ENCODE results near the gene TMEM151A.

Gene TMEM151A

DNA sequence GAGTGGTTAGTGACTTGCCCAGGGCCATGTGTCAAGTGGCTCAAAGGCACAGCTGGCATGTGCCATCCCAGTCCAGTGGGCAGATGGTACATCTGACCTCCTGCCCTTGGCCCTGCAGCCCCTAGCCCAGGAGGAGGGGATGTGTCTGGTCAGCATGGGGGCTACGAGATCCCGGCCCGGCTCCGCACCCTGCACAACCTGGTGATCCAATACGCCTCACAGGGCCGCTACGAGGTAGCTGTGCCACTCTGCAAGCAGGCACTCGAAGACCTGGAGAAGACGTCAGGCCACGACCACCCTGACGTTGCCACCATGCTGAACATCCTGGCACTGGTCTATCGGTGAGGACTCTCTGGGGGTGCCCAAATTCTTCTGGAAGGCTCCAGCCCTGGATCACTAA lies 29.0 kb upstream of the TMEM151A start:
- H3K9me3 Mint-ChIP-seq: no peaks in the 10 kb centered on the region
- no peak overlapping the region for H3K27ac Mint-ChIP-seq
- H3K36me3 Mint-ChIP-seq: peaks cover 32% of the 10 kb centered on the region
- no peak overlapping the region for H3K4me3 Mint-ChIP-seq
- H3K4me1 Mint-ChIP-seq: peaks cover 26% of the 10 kb centered on the region
- no peak for DNase-seq
- no peaks in the 10 kb centered on the region for H3K27me3 Mint-ChIP-seq
- CTCF ChIA-PET: interaction anchor here (0.6 kb wide), 1 partner anchor 15 kb away, joined by 3 read pairs; no protein-coding TSS in a partner anchor

DNA sequence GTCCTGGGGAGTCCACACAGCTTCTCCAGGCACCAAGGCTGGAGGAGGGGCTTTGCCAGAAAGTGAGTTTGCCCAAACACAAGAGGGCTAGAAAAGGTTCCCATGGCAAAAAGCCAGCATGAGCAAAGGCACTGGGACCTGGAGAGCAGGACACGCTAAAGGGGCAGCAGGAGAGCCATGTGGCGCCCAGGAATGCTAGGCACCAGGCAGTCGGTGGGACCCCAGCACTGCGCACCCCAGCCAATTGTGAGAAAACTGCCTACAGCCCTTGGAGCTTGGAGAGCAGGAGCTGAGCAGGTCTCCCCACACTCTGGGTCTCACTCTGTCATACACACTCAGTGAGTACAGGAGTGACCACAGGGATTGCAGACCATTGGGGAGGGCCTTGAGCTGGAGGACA lies 28.5 kb upstream of the TMEM151A start:
- peaks cover 31% of the 10 kb centered on the region for H3K4me1 Mint-ChIP-seq
- H3K27me3 Mint-ChIP-seq: no peaks in the 10 kb centered on the region
- H3K36me3 Mint-ChIP-seq: peaks cover 32% of the 10 kb centered on the region
- H3K4me3 Mint-ChIP-seq: no peak overlapping the region
- no peak for DNase-seq
- CTCF ChIA-PET: no interaction called here
- no peak overlapping the region for H3K27ac Mint-ChIP-seq
- no peaks in the 10 kb centered on the region for H3K9me3 Mint-ChIP-seq

- Mint-ChIP-seq H3K27me3 (no peaks in the 10 kb centered on the region), H3K36me3 (peaks cover 32% of the 10 kb centered on the region), H3K27ac (no peak overlapping the region), H3K9me3 (no peaks in the 10 kb centered on the region), H3K4me3 (no peak overlapping the region), H3K4me1 (peaks cover 27% of the 10 kb centered on the region)
- DNase-seq: no peak
- CTCF ChIA-PET: no interaction called here
These were observed 27.9 kb upstream of the TMEM151A start for GRCh38 chr11:66263785-66264184.

DNA sequence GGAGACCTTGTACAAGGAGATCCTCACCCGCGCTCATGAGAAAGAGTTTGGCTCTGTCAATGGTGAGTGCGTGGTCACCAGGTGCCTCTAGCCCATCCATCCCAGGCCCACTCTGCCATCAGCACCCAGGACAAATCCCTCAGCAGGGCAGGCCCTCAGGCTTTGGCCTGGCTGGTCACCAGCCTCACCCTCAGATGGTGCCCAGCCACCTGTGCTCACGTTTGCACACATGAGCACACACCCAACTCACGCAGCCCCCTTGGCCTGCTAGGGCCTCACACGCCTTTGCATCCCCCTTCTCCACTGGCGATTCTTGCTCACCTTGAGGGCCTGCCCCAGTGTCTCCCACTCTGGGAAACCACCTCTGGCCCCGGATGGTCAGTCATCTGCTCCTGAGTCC lies 27.3 kb upstream of the TMEM151A start:
- Mint-ChIP-seq H3K9me3 (no peaks in the 10 kb centered on the region), H3K36me3 (peaks cover 28% of the 10 kb centered on the region), H3K4me1 (peaks cover 22% of the 10 kb centered on the region), H3K27ac (no peak overlapping the region), H3K27me3 (no peaks in the 10 kb centered on the region), H3K4me3 (no peak overlapping the region)
- CTCF ChIA-PET: no interaction called here
- no peak for DNase-seq

- Mint-ChIP-seq H3K4me1 (peaks cover 23% of the 10 kb centered on the region), H3K36me3 (peaks cover 25% of the 10 kb centered on the region), H3K9me3 (no peaks in the 10 kb centered on the region), H3K27ac (peak overlapping the region; percentile 14), H3K4me3 (no peak overlapping the region), H3K27me3 (no peaks in the 10 kb centered on the region)
- peak; percentile 61 for DNase-seq
- CTCF ChIA-PET: interaction anchor here (0.8 to 1.0 kb wide), 2 partner anchors 13 to 16 kb away, joined by 3 read pairs; no protein-coding TSS in a partner anchor
These were observed 26.8 kb upstream of the TMEM151A start for GRCh38 chr11:66264914-66265313.

- Mint-ChIP-seq H3K27me3 (no peaks in the 10 kb centered on the region), H3K4me3 (no peak overlapping the region), H3K36me3 (peaks cover 23% of the 10 kb centered on the region), H3K4me1 (peaks cover 31% of the 10 kb centered on the region), H3K27ac (no peak overlapping the region), H3K9me3 (no peaks in the 10 kb centered on the region)
- CTCF ChIA-PET: interaction anchor here (0.8 to 1.0 kb wide), 2 partner anchors 14 to 15 kb away, joined by 3 read pairs; no protein-coding TSS in a partner anchor
- no peak for DNase-seq
These were observed 25.9 kb upstream of the TMEM151A start for GRCh38 chr11:66265531-66266377.

- CTCF ChIA-PET: interaction anchor here (1.9 kb wide), 1 partner anchor 10 kb away, joined by 5 read pairs; no protein-coding TSS in a partner anchor
These were observed 25.2 kb upstream of the TMEM151A start for GRCh38 chr11:66266378-66267038.

DNA sequence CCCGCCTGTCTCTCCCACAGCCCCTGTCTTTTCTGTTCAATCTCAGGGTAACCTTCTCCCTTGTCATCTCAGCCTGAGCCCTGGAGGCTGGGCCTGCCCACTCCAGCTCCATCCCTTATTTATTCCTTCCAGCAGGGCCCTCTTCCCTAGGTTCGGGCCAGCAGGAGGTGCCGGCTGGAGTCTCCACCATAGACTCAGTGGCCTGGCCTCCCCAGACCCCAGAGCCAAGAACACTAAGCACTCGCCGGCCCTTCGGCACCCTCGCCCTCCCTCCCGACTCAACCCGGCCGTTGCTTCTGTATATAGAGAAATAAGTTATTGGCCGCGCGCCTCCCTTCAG lies 24.7 kb upstream of the TMEM151A start:
- Mint-ChIP-seq H3K4me1 (peaks cover 39% of the 10 kb centered on the region), H3K27me3 (no peaks in the 10 kb centered on the region), H3K36me3 (peaks cover 27% of the 10 kb centered on the region), H3K4me3 (peak overlapping the region; percentile 91), H3K27ac (peak overlapping the region; percentile 97), H3K9me3 (no peaks in the 10 kb centered on the region)
- no peak for DNase-seq
- CTCF ChIA-PET: interaction anchor here (1.9 kb wide), 1 partner anchor 10 kb away, joined by 5 read pairs; no protein-coding TSS in a partner anchor

More at GRCh38 chr11:66266378-66267038, 25.2 kb upstream of the TMEM151A start:
- no peak for DNase-seq
- peak overlapping the region; percentile 91 for H3K4me3 Mint-ChIP-seq
- no peaks in the 10 kb centered on the region for H3K9me3 Mint-ChIP-seq
- no peak overlapping the region for H3K27ac Mint-ChIP-seq
- peaks cover 35% of the 10 kb centered on the region for H3K4me1 Mint-ChIP-seq
- peaks cover 24% of the 10 kb centered on the region for H3K36me3 Mint-ChIP-seq
- H3K27me3 Mint-ChIP-seq: no peaks in the 10 kb centered on the region

- H3K4me3 Mint-ChIP-seq: peak overlapping the region; percentile 91
- H3K9me3 Mint-ChIP-seq: no peaks in the 10 kb centered on the region
- no peaks in the 10 kb centered on the region for H3K27me3 Mint-ChIP-seq
- H3K27ac Mint-ChIP-seq: peak overlapping the region; percentile 97
- CTCF ChIA-PET: interaction anchor here (1.4 to 1.9 kb wide), 2 partner anchors 9 to 45 kb away, joined by 4 to 5 read pairs; no protein-coding TSS in a partner anchor
- peak; percentile 90 for DNase-seq
- peaks cover 31% of the 10 kb centered on the region for H3K36me3 Mint-ChIP-seq
- peaks cover 45% of the 10 kb centered on the region for H3K4me1 Mint-ChIP-seq
These were observed 24.1 kb upstream of the TMEM151A start for GRCh38 chr11:66267379-66268243.

GRCh38 chr11:66268244-66268951 lies 23.3 kb upstream of the TMEM151A start, which contains the start of gene RAB1B:
RAB1B (plus strand) TSS chr11:66268639; CDS start chr11:66268680, 41 bp downstream.
- Mint-ChIP-seq H3K4me3 (peak within 1 kb of the TSS; percentile 91), H3K27me3 (no peaks in the 10 kb centered on the region), H3K4me1 (peaks cover 48% of the 10 kb centered on the region), H3K9me3 (no peaks in the 10 kb centered on the region), H3K27ac (peak within 1 kb of the TSS; percentile 97), H3K36me3 (peaks cover 34% of the 10 kb centered on the region)
- peak; percentile 100 for DNase-seq
- CTCF ChIA-PET: interaction anchor here (1.4 to 1.9 kb wide), 2 partner anchors 9 to 46 kb away, joined by 4 to 5 read pairs; no protein-coding TSS in a partner anchor

GRCh38 chr11:66268952-66269905 lies 22.5 kb upstream of the TMEM151A start:
- no peaks in the 10 kb centered on the region for H3K9me3 Mint-ChIP-seq
- H3K4me1 Mint-ChIP-seq: peaks cover 50% of the 10 kb centered on the region
- DNase-seq: peak; percentile 42
- peak overlapping the region; percentile 97 for H3K27ac Mint-ChIP-seq
- CTCF ChIA-PET: interaction anchor here (1.3 kb wide), 1 partner anchor 11 kb away, joined by 3 read pairs; no protein-coding TSS in a partner anchor
- no peaks in the 10 kb centered on the region for H3K27me3 Mint-ChIP-seq
- peaks cover 39% of the 10 kb centered on the region for H3K36me3 Mint-ChIP-seq
- H3K4me3 Mint-ChIP-seq: peak overlapping the region; percentile 91

DNA sequence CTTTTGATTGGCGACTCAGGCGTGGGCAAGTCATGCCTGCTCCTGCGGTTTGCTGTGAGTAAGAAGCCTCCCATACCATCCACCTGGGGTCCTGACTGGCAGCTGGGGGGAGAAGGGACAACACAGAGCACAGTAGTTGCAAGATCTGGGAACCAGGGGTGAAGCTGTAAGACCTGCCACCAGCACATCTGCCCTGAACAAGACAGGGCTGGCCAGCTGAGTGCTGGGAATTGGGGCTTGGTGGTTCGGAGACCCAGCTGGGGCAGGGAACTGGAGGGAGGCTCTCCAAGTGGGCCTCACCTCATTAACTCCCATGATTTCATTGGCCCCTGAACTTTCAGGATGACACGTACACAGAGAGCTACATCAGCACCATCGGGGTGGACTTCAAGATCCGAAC lies 19.9 kb upstream of the TMEM151A start:
- CTCF ChIA-PET: interaction anchor here (0.8 kb wide), 2 partner anchors 9 to 11 kb away, joined by 3 to 4 read pairs; no protein-coding TSS in a partner anchor
- Mint-ChIP-seq H3K9me3 (no peaks in the 10 kb centered on the region), H3K27me3 (no peaks in the 10 kb centered on the region), H3K27ac (no peak overlapping the region), H3K4me3 (no peak overlapping the region), H3K36me3 (peaks cover 49% of the 10 kb centered on the region), H3K4me1 (peaks cover 46% of the 10 kb centered on the region)
- DNase-seq: no peak
